Measurements from ENCODE around the gene SLC29A3.

SLC29A3 gene

DNA sequence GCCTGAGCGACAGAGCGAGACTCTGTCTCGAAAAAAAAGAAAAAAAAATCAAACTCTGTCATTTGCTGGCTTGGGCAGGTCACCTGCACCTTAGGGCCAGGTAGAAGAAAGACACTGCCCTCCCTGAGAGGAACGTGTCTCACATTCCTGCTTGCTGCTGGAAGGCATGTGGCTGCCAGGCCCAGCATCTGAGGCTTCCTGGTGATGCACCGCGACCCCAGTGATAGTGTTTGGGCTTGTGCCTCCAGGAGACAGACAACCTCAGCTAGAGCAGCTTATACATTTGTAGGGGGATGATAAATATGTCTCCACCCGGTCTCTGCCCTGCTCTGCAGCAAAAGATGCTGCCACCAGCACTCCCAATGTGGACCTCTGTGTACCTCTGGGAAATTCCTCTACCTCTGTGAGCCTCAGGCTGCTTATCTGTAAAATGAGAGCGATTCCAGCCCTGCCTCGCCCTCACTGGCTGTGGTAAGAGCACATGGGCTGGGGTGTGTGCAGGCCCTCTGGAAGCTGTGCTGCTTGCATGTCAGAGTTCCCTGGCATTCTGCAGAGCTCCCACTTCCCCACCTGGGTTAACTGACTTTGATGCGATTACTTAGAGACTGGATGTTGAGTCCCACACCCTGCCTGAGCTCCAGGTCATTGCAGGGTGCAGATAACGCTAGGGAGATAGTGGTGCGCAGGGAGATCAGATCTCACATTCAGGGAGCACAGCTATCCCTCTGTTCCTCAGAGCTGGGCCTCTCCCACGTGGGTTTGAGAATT is 19.9 kb downstream of the SLC29A3 start:
- Histone ChIP-seq H3K4me1 (ENCODE audit: control insufficient read depth in 2 of 2, insufficient read depth in 1 of 2, low read depth in 1 of 2, low read length in 2 of 2) (peaks cover 0 to 8% of the 10 kb centered on the region in 2 donors), H3K23ac (ENCODE audit: low read depth, low read length, poor library complexity) (no peak overlapping the region), H2AK5ac (ENCODE audit: low read depth, low read length) (no peak overlapping the region), H3K4me3 (ENCODE audit: low read length in 2 of 2) (no peak overlapping the region), H2BK120ac (ENCODE audit: low read depth, low read length) (no peak overlapping the region), H2BK12ac (ENCODE audit: low read length) (no peak overlapping the region), H3K4ac (ENCODE audit: low read length) (no peak overlapping the region), H3K14ac (ENCODE audit: low read length) (no peak overlapping the region), H3K36me3 (replicated peaks in 1 of 2; ENCODE audit: control insufficient read depth in 2 of 2, insufficient read depth in 2 of 2, low read length in 2 of 2) (no peaks in the 10 kb centered on the region), H4K91ac (ENCODE audit: low read depth, low read length, poor library complexity) (no peak overlapping the region), H3K27me3 (ENCODE audit: control insufficient read depth in 3 of 3, insufficient read depth in 3 of 3, low read depth in 1 of 3, low read length in 3 of 3) (no peaks in the 10 kb centered on the region), H3K79me1 (ENCODE audit: low read depth, low read length) (no peaks in the 10 kb centered on the region), H3K27ac (replicated peaks; ENCODE audit: low read length) (no peak overlapping the region), H3K4me2 (ENCODE audit: insufficient read depth, low read length, poor library complexity, severe bottlenecking) (no peak overlapping the region), H2BK15ac (ENCODE audit: low read length) (no peak overlapping the region), H2AFZ (ENCODE audit: low read length) (no peak overlapping the region), H2BK5ac (ENCODE audit: low read length) (no peak overlapping the region), H3K9ac (ENCODE audit: low read depth, low read length, poor library complexity) (peak overlapping the region; percentile 52), H3K9me3 (replicated peaks in 1 of 2; ENCODE audit: control insufficient read depth in 2 of 2, insufficient read depth in 1 of 2, low read depth in 1 of 2, low read length in 2 of 2) (no peaks in the 10 kb centered on the region), H4K8ac (ENCODE audit: low read depth, low read length) (peak overlapping the region; percentile 78), H3K18ac (ENCODE audit: low read length) (no peak overlapping the region)
- no CpG with 5 or more reads among the region's 13 CpGs for WGBS, 2 donors (ENCODE audit: extremely low coverage in 2 of 2, insufficient read length in 2 of 2, insufficient replicate concordance in 1 of 2)
- DNase-seq (ENCODE audit: low spot score), result no peak

- Histone ChIP-seq H3K14ac (ENCODE audit: low read length) (no peak overlapping the region), H4K8ac (ENCODE audit: low read depth, low read length) (no peak overlapping the region), H2BK12ac (ENCODE audit: low read length) (no peak overlapping the region), H2BK5ac (ENCODE audit: low read length) (no peak overlapping the region), H3K27ac (replicated peaks; ENCODE audit: low read length) (no peak overlapping the region), H3K4me1 (ENCODE audit: control insufficient read depth in 2 of 2, insufficient read depth in 1 of 2, low read depth in 1 of 2, low read length in 2 of 2) (peaks cover 2 to 6% of the 10 kb centered on the region in 2 donors), H3K9me3 (replicated peaks in 1 of 2; ENCODE audit: control insufficient read depth in 2 of 2, insufficient read depth in 1 of 2, low read depth in 1 of 2, low read length in 2 of 2) (no peaks in the 10 kb centered on the region), H2AFZ (ENCODE audit: low read length) (no peak overlapping the region), H3K4me3 (ENCODE audit: low read length in 2 of 2) (peak overlapping the region in 1 of 2 donors; percentile 7), H3K4ac (ENCODE audit: low read length) (no peak overlapping the region), H2BK120ac (ENCODE audit: low read depth, low read length) (no peak overlapping the region), H2BK15ac (ENCODE audit: low read length) (no peak overlapping the region), H3K27me3 (ENCODE audit: control insufficient read depth in 3 of 3, insufficient read depth in 3 of 3, low read depth in 1 of 3, low read length in 3 of 3) (no peaks in the 10 kb centered on the region), H4K91ac (ENCODE audit: low read depth, low read length, poor library complexity) (no peak overlapping the region), H3K4me2 (ENCODE audit: insufficient read depth, low read length, poor library complexity, severe bottlenecking) (no peak overlapping the region), H3K23ac (ENCODE audit: low read depth, low read length, poor library complexity) (no peak overlapping the region), H2AK5ac (ENCODE audit: low read depth, low read length) (no peak overlapping the region), H3K9ac (ENCODE audit: low read depth, low read length, poor library complexity) (no peak overlapping the region), H3K18ac (ENCODE audit: low read length) (peak overlapping the region; percentile 13), H3K79me1 (ENCODE audit: low read depth, low read length) (no peaks in the 10 kb centered on the region), H3K36me3 (replicated peaks in 1 of 2; ENCODE audit: control insufficient read depth in 2 of 2, insufficient read depth in 2 of 2, low read length in 2 of 2) (no peaks in the 10 kb centered on the region)
- no peak for DNase-seq (ENCODE audit: low spot score)
- no CpG with 5 or more reads among the region's 10 CpGs for WGBS, 2 donors (ENCODE audit: extremely low coverage in 2 of 2, insufficient read length in 2 of 2, insufficient replicate concordance in 1 of 2)
Measured at GRCh38 chr10:71339796-71340589, 20.9 kb downstream of the SLC29A3 start.

GRCh38 chr10:71342573-71343391 is 23.7 kb downstream of the SLC29A3 start:
- Histone ChIP-seq H3K4me3 (ENCODE audit: low read length in 2 of 2) (no peak overlapping the region), H3K4ac (ENCODE audit: low read length) (no peak overlapping the region), H3K9me3 (replicated peaks in 1 of 2; ENCODE audit: control insufficient read depth in 2 of 2, insufficient read depth in 1 of 2, low read depth in 1 of 2, low read length in 2 of 2) (no peaks in the 10 kb centered on the region), H2AK5ac (ENCODE audit: low read depth, low read length) (no peak overlapping the region), H3K4me2 (ENCODE audit: insufficient read depth, low read length, poor library complexity, severe bottlenecking) (no peak overlapping the region), H3K79me1 (ENCODE audit: low read depth, low read length) (no peaks in the 10 kb centered on the region), H3K36me3 (replicated peaks in 1 of 2; ENCODE audit: control insufficient read depth in 2 of 2, insufficient read depth in 2 of 2, low read length in 2 of 2) (no peaks in the 10 kb centered on the region), H3K4me1 (ENCODE audit: control insufficient read depth in 2 of 2, insufficient read depth in 1 of 2, low read depth in 1 of 2, low read length in 2 of 2) (peaks cover 4 to 12% of the 10 kb centered on the region in 2 donors), H2AFZ (ENCODE audit: low read length) (no peak overlapping the region), H2BK12ac (ENCODE audit: low read length) (no peak overlapping the region), H2BK15ac (ENCODE audit: low read length) (no peak overlapping the region), H3K27me3 (ENCODE audit: control insufficient read depth in 3 of 3, insufficient read depth in 3 of 3, low read depth in 1 of 3, low read length in 3 of 3) (no peaks in the 10 kb centered on the region), H3K23ac (ENCODE audit: low read depth, low read length, poor library complexity) (no peak overlapping the region), H2BK120ac (ENCODE audit: low read depth, low read length) (no peak overlapping the region), H3K9ac (ENCODE audit: low read depth, low read length, poor library complexity) (no peak overlapping the region), H3K18ac (ENCODE audit: low read length) (no peak overlapping the region), H4K8ac (ENCODE audit: low read depth, low read length) (no peak overlapping the region), H3K27ac (replicated peaks; ENCODE audit: low read length) (no peak overlapping the region), H3K14ac (ENCODE audit: low read length) (no peak overlapping the region), H4K91ac (ENCODE audit: low read depth, low read length, poor library complexity) (no peak overlapping the region), H2BK5ac (ENCODE audit: low read length) (no peak overlapping the region)
- no peak for DNase-seq (ENCODE audit: low spot score)
- WGBS, 2 donors (ENCODE audit: extremely low coverage in 2 of 2, insufficient read length in 2 of 2, insufficient replicate concordance in 1 of 2), result no CpG with 5 or more reads among the region's 8 CpGs
